ENCODE data around the gene C11orf21. TPM values are rescaled to one million over a fixed set of nuclear protein-coding genes. Genes with fewer than 3 reads are reported as not detected.

C11orf21 gene
- total and polyA plus RNA-seq, 2 of the 8 experiments (the other 6 are each of a cell fraction or from before 2014, with no cell fraction given), result not detected

DNA sequence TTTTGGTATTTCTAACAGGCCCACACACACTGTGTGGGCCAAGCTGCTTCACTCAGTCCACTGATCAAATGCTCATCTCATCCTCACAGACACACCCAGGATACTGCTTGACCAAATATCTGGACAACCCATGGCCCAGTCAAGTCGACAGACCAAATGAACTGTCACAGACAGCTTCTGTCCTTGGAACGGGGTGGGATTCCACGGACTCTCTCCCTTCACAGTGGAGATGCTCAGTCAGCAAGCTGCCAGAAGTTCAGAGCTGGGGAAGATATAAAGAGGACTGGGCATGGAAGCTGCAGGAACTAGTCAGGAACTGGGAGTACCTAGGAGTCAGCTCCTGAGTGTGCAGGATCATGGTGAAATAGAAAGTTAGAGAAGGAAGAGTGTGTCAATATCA is 40.8 kb upstream of the C11orf21 start:
- Histone ChIP-seq H3K4me2 (ENCODE audit: insufficient read depth in 1 of 2, low read depth in 2 of 2, low read length in 2 of 2) (no peak overlapping the region), H4K91ac (replicated peaks; ENCODE audit: insufficient read length, low read length) (no peak overlapping the region), H2BK20ac (ENCODE audit: low read length) (no peak overlapping the region), H2BK15ac (ENCODE audit: low read length) (no peak overlapping the region), H3K9ac (replicated peaks in 1 of 4; ENCODE audit: extremely low read depth in 1 of 4, low read depth in 3 of 4, low read length in 3 of 4) (no peak overlapping the region), H3K9me3 (ENCODE audit: insufficient read depth in 2 of 2, low read depth in 1 of 2, low read length in 1 of 2) (peaks cover 0 to 11% of the 10 kb centered on the region in 2 experiments; a peak in 2 of 4 replicates), H2AK5ac (ENCODE audit: low read depth, low read length) (no peak overlapping the region), H3K27ac (ENCODE audit: low read depth, low read length) (no peak overlapping the region), H3K4me1 (replicated peaks in 1 of 4; ENCODE audit: control insufficient read depth in 3 of 4, insufficient read depth in 4 of 4, low read length in 3 of 4) (peaks cover 0 to 2% (median under 1%) of the 10 kb centered on the region in 4 experiments; a peak in 3 of 7 replicates), H4K20me1 (replicated peaks in 1 of 2; ENCODE audit: control insufficient read depth in 1 of 2, insufficient read depth in 2 of 2, low read length in 2 of 2) (no peaks in the 10 kb centered on the region), H3K4me3 (ENCODE audit: extremely low read depth in 1 of 4, insufficient read depth in 2 of 4, low read depth in 3 of 4, low read length in 4 of 4) (no peak overlapping the region), H4K5ac (ENCODE audit: insufficient read length, low read depth, low read length) (no peak overlapping the region), H3K14ac (ENCODE audit: insufficient read length) (no peak overlapping the region), H3K36me3 (ENCODE audit: control insufficient read depth in 2 of 4, insufficient read depth in 4 of 4, low read length in 3 of 4) (no peaks in the 10 kb centered on the region), H2BK5ac (ENCODE audit: low read depth, low read length) (no peak overlapping the region), H2BK12ac (ENCODE audit: low read depth, low read length) (no peak overlapping the region), H3K4ac (replicated peaks; ENCODE audit: insufficient read length, low read depth, low read length) (no peak overlapping the region), H3K79me2 (ENCODE audit: control insufficient read depth in 1 of 2, insufficient read depth in 2 of 2, low read length in 2 of 2) (no peaks in the 10 kb centered on the region), H2AFZ (ENCODE audit: low read length) (no peak overlapping the region), H3K23me2 (ENCODE audit: low read depth, low read length) (no peaks in the 10 kb centered on the region), H3K56ac (replicated peaks; ENCODE audit: insufficient read length, low read depth, low read length) (no peak overlapping the region), H3K79me1 (ENCODE audit: low read depth, low read length) (no peaks in the 10 kb centered on the region; the same call in 1 of the 2 replicates), H3K18ac (ENCODE audit: extremely low read depth, low read length) (no peak overlapping the region), H3K27me3 (replicated peaks in 1 of 4; ENCODE audit: control insufficient read depth in 3 of 4, extremely low read depth in 1 of 4, insufficient read depth in 3 of 4, low read length in 3 of 4) (no peaks in the 10 kb centered on the region), H4K8ac (ENCODE audit: extremely low read depth, insufficient read depth, low read length) (no peak overlapping the region), H2BK120ac (replicated peaks; ENCODE audit: low read depth, low read length) (no peak overlapping the region), H3K23ac (ENCODE audit: insufficient read length) (no peak overlapping the region)
- DNase-seq (ENCODE audit: low read depth in 1 of 2, low spot score in 2 of 2) (no peak), FAIRE-seq (no peak)
- CTCF ChIA-PET (ENCODE audit: partially characterized antibody), result interaction anchor here (1.4 to 1.8 kb wide), 3 partner anchors 25 to 77 kb away, joined by 3 to 5 read pairs (median 4); no protein-coding TSS in a partner anchor
- WGBS, 2 experiments (ENCODE audit: extremely low coverage in 1 of 2, insufficient coverage in 1 of 2, insufficient read length in 1 of 2, insufficient replicate concordance in 2 of 2, low coverage in 1 of 2, low lambda C conversion rate in 2 of 2, missing lambda C conversion rate in 1 of 2), result 88% methylated on average over 3 of the region's 3 CpGs; no CpG with 5 or more reads in 1 of the 2 experiments
- POLR2A ChIA-PET (ENCODE audit: partially characterized antibody), result interaction anchor here (1.4 to 1.8 kb wide), 3 partner anchors 9 to 40 kb away, joined by 3 to 7 read pairs (median 5); no protein-coding TSS in a partner anchor
- TF ChIP-seq CTBP2 (IDR thresholded peaks at IDR 0.05; ENCODE audit: borderline replicate concordance, insufficient read depth, insufficient read length, low read length), result no peak
- TF ChIP-seq CHD1 (IDR thresholded peaks at IDR 0.05; ENCODE audit: low read depth, low read length), result no peak
- no peak for TF ChIP-seq RFX5 (IDR thresholded peaks at IDR 0.05; ENCODE audit: borderline replicate concordance, low read depth, low read length)
- no peak for TF ChIP-seq JUND (IDR thresholded peaks at IDR 0.05; ENCODE audit: low read length)
- no peak for TF ChIP-seq SP2 (IDR thresholded peaks at IDR 0.05; ENCODE audit: low read length)
- TF ChIP-seq POU5F1 (IDR thresholded peaks at IDR 0.05; ENCODE audit: low read depth, low read length), result no peak
- no peak for TF ChIP-seq HDAC2 (IDR thresholded peaks at IDR 0.05; ENCODE audit: borderline replicate concordance in 1 of 2, low read depth in 2 of 2, low read length in 2 of 2)
- no peak for TF ChIP-seq CBX8 (IDR thresholded peaks at IDR 0.05; ENCODE audit: borderline replicate concordance, low read depth, low read length)
- TF ChIP-seq CREB1 (IDR thresholded peaks at IDR 0.05), result no peak
- no peak for TF ChIP-seq EP300 (IDR thresholded peaks at IDR 0.05; ENCODE audit: borderline replicate concordance in 1 of 2, low read depth in 2 of 2, low read length in 2 of 2)
- no peak for TF ChIP-seq GTF2F1 (IDR thresholded peaks at IDR 0.05; ENCODE audit: borderline replicate concordance, low read depth, low read length)
- no peak for TF ChIP-seq TAF7 (optimal IDR thresholded peaks at IDR 0.05; ENCODE audit: borderline replicate concordance, low read depth, low read length)
- no peak for TF ChIP-seq SUZ12 (IDR thresholded peaks at IDR 0.05; ENCODE audit: low read length)
- TF ChIP-seq SRF (IDR thresholded peaks at IDR 0.05; ENCODE audit: low read depth, low read length), result no peak

Measured in H1 (cell line).